PC-9 (cell line): Measurements from ENCODE around the gene ANO2. TPM values are rescaled to one million over a fixed set of nuclear protein-coding genes. Genes with fewer than 3 reads are reported as not detected.

Experiments used
- BruUV-seq: library from RNA; stranded (reverse); fragments of 400-500 nt; replicated peaks from 2 replicates; lab custom pipeline; 2021; lab: Mats Ljungman, UMichigan
- CTCF ChIA-PET: fragments of 300-600 bp; sonication (Branson Sonifier 250); formaldehyde crosslinking; loops from one replicate; lab custom pipeline; 2022; ENCODE audit warnings: antibody characterized with exemption; lab: Charles Lee
- POLR2A ChIA-PET: fragments of 300-600 bp; sonication (Branson Sonifier 250); formaldehyde crosslinking; loops from one replicate; lab custom pipeline; 2022; ENCODE audit warnings: antibody characterized with exemption; ENCODE audit not compliant: unreplicated experiment; lab: Charles Lee
- DNase-seq, 2 experiments: peaks; one replicate each; pipeline versions ENCODE4 v3.0.0 to v3.0.0-alpha.2; 2015 to 2022; ENCODE audit warnings: mixed read lengths in 1 of 2
- H2AFZ ChIP-seq: fragments of 200-600 bp; sonication (generic); 2 replicates; pipeline ENCODE4 v1.8.1; 2017; ENCODE audit warnings: antibody characterized with exemption
- H3F3A ChIP-seq: fragments of 200-600 bp; sonication (generic); 2 replicates; pipeline ENCODE4 v1.8.1; 2017; ENCODE audit warnings: antibody characterized with exemption, mild to moderate bottlenecking, low read depth; ENCODE audit not compliant: insufficient read depth
- H3K27ac ChIP-seq: fragments of 200-600 bp; sonication (generic); 2 replicates; pipeline ENCODE4 v1.6.1; 2016; ENCODE audit warnings: mixed run types
- H3K27me3 ChIP-seq: fragments of 200-600 bp; sonication (generic); 2 replicates; pipeline ENCODE4 v1.6.1; 2016; ENCODE audit warnings: low read depth, mixed run types; ENCODE audit not compliant: insufficient read depth
- H3K36me3 ChIP-seq: fragments of 200-600 bp; sonication (generic); 2 replicates; pipeline ENCODE4 v1.6.1; 2016; ENCODE audit warnings: low read depth, mixed run types
- H3K4me1 ChIP-seq: fragments of 200-600 bp; sonication (generic); replicated peaks from 2 replicates; pipeline ENCODE4 v1.6.1; 2016; ENCODE audit warnings: mixed run types; ENCODE audit not compliant: insufficient read depth
- H3K4me2 ChIP-seq: fragments of 200-600 bp; sonication (generic); 2 replicates; pipeline ENCODE4 v1.6.1; 2017; ENCODE audit warnings: mixed run types
- H3K4me3 ChIP-seq: fragments of 200-600 bp; sonication (generic); 2 replicates; pipeline ENCODE4 v1.6.1; 2016; ENCODE audit warnings: mixed run types
- H3K79me2 ChIP-seq: fragments of 200-600 bp; sonication (generic); 2 replicates; pipeline ENCODE4 v1.6.1; 2017; ENCODE audit warnings: low read depth, mixed run types
- H3K9me2 ChIP-seq: fragments of 200-600 bp; sonication (generic); 2 replicates; pipeline ENCODE4 v1.8.1; 2017; ENCODE audit warnings: mild to moderate bottlenecking; ENCODE audit not compliant: insufficient read depth
- H3K9me3 ChIP-seq: fragments of 200-600 bp; sonication (generic); 2 replicates; pipeline ENCODE4 v1.8.1; 2016; ENCODE audit warnings: low read depth; ENCODE audit not compliant: insufficient read depth
- H4K20me1 ChIP-seq: fragments of 200-600 bp; sonication (generic); 2 replicates; pipeline ENCODE4 v1.8.1; 2017; ENCODE audit not compliant: insufficient read depth
- CTCF ChIP-seq: fragments of 200-600 bp; sonication (generic); conservative IDR thresholded peaks from 2 replicates; pipeline ENCODE4 v1.6.1; 2017; ENCODE audit warnings: mixed run types, antibody characterized with exemption, mild to moderate bottlenecking, moderate library complexity
- EZH2 ChIP-seq: fragments of 200-600 bp; sonication (generic); IDR thresholded peaks from 2 replicates; pipeline ENCODE4 v1.8.0; 2017; ENCODE audit warnings: antibody characterized with exemption, low read depth
- intact Hi-C: fragments of 100-400 bp; cut with micrococcal nuclease; formaldehyde crosslinking; loops from one replicate; pipeline ENCODE4 v1.10.0; 2022; ENCODE audit not compliant: unreplicated experiment
- total RNA-seq: library from RNA; stranded (reverse); gene quantifications from 2 replicates; pipeline ENCODE4 v1.2.3, GENCODE V29; 2021

The ANO2 gene
- total RNA-seq, 1 experiment from 2014 or later: not detected

GRCh38 chr12:5884866-5885265 is 60.2 kb downstream of the ANO2 start:
- intact Hi-C loops: no loop called here
- Histone ChIP-seq H3K27ac (no peak overlapping the region), H4K20me1 (no peaks in the 10 kb centered on the region), H3K4me3 (no peak overlapping the region), H3K4me1 (no peaks in the 10 kb centered on the region), H3K79me2 (no peaks in the 10 kb centered on the region), H3K36me3 (no peaks in the 10 kb centered on the region), H3F3A (no peaks in the 10 kb centered on the region), H3K27me3 (peaks cover 75% of the 10 kb centered on the region), H3K9me2 (no peaks in the 10 kb centered on the region), H2AFZ (no peak overlapping the region), H3K4me2 (no peak overlapping the region), H3K9me3 (no peaks in the 10 kb centered on the region)
- ChIA-PET CTCF (no interaction called here), POLR2A (no interaction called here)
- DNase-seq: no peak
- BruUV-seq: no TSS peak
- TF ChIP-seq EZH2 (no peak), CTCF (no peak)

- intact Hi-C loops: no loop called here
- Histone ChIP-seq H2AFZ (no peak overlapping the region), H3K4me1 (no peaks in the 10 kb centered on the region), H4K20me1 (no peaks in the 10 kb centered on the region), H3K27ac (no peak overlapping the region), H3K9me3 (no peaks in the 10 kb centered on the region), H3K36me3 (no peaks in the 10 kb centered on the region), H3F3A (no peaks in the 10 kb centered on the region), H3K79me2 (no peaks in the 10 kb centered on the region), H3K4me3 (no peak overlapping the region), H3K27me3 (peaks cover 75% of the 10 kb centered on the region), H3K9me2 (no peaks in the 10 kb centered on the region), H3K4me2 (no peak overlapping the region)
- ChIA-PET CTCF (no interaction called here), POLR2A (no interaction called here)
- TF ChIP-seq CTCF: no peak
- TF ChIP-seq EZH2: no peak
- no TSS peak for BruUV-seq
- no peak for DNase-seq
Measured at GRCh38 chr12:5884285-5884684, 60.8 kb downstream of the ANO2 start.

GRCh38 chr12:5882511-5883190 is 62.4 kb downstream of the ANO2 start:
- Histone ChIP-seq H3K27me3 (peaks cover 76% of the 10 kb centered on the region), H3K4me3 (no peak overlapping the region), H4K20me1 (no peaks in the 10 kb centered on the region), H2AFZ (no peak overlapping the region), H3K36me3 (no peaks in the 10 kb centered on the region), H3K4me2 (no peak overlapping the region), H3K79me2 (no peaks in the 10 kb centered on the region), H3K9me2 (no peaks in the 10 kb centered on the region), H3F3A (no peaks in the 10 kb centered on the region), H3K27ac (no peak overlapping the region), H3K4me1 (no peaks in the 10 kb centered on the region), H3K9me3 (no peaks in the 10 kb centered on the region)
- TF ChIP-seq EZH2 (no peak), CTCF (no peak)
- no TSS peak for BruUV-seq
- POLR2A ChIA-PET: no interaction called here
- intact Hi-C loops: no loop called here
- DNase-seq: no peak
- CTCF ChIA-PET: no interaction called here
